ENCODE data around the gene MOBP.

The MOBP gene

GRCh38 chr3:39497753-39498152, 30.3 kb downstream of the MOBP start:
- TF ChIP-seq CTCF (IDR thresholded peaks at IDR 0.05; ENCODE audit: low read depth, low read length) = no peak
- DNase-seq (ENCODE audit: extremely low read depth, low read depth) = no peak

- DNase-seq (ENCODE audit: extremely low read depth, low read depth) = no peak
- TF ChIP-seq CTCF (IDR thresholded peaks at IDR 0.05; ENCODE audit: low read depth, low read length) = no peak
Observed at GRCh38 chr3:39499651-39500273, 32.3 kb downstream of the MOBP start.

GRCh38 chr3:39501059-39501458, 33.6 kb downstream of the MOBP start:
- no peak for DNase-seq (ENCODE audit: extremely low read depth, low read depth)
- no peak for TF ChIP-seq CTCF (IDR thresholded peaks at IDR 0.05; ENCODE audit: low read depth, low read length)

- DNase-seq (ENCODE audit: extremely low read depth, low read depth) = no peak
- TF ChIP-seq CTCF (IDR thresholded peaks at IDR 0.05; ENCODE audit: low read depth, low read length) = no peak
Observed at GRCh38 chr3:39501968-39502837, 34.7 kb downstream of the MOBP start.

GRCh38 chr3:39502838-39503145, 35.3 kb downstream of the MOBP start:
- no peak for TF ChIP-seq CTCF (IDR thresholded peaks at IDR 0.05; ENCODE audit: low read depth, low read length)
- DNase-seq (ENCODE audit: extremely low read depth, low read depth) = no peak

- no peak for TF ChIP-seq CTCF (IDR thresholded peaks at IDR 0.05; ENCODE audit: low read depth, low read length)
- DNase-seq (ENCODE audit: extremely low read depth, low read depth) = no peak
Observed at GRCh38 chr3:39505866-39506742, 38.6 kb downstream of the MOBP start.
